OCI-LY7 (cell line): ENCODE measurements around the gene MMP2.

Experiments
- CTCF ChIP-seq: fragments of 200-600 bp; sonication (generic); conservative IDR thresholded peaks from 2 replicates; pipeline ENCODE4 v1.5.1; 2014; ENCODE audit warnings: mild to moderate bottlenecking, antibody characterized with exemption, low read length, moderate library complexity, mixed read lengths
- EZH2phosphoT487 ChIP-seq: fragments of 200-600 bp; sonication (generic); IDR thresholded peaks from 2 replicates; pipeline ENCODE4 v1.6.1; 2018; ENCODE audit warnings: low read depth, borderline replicate concordance, mild to moderate bottlenecking, mixed run types, antibody characterized with exemption, low read length, moderate library complexity, mixed read lengths

GRCh38 chr16:55499281-55499680, 20.3 kb downstream of the MMP2 start:
- TF ChIP-seq CTCF (no peak), EZH2phosphoT487 (no peak)
